Loucy (cell line): Measurements from ENCODE around the gene RBMS3.

ENCODE experiments used
- H2AFZ ChIP-seq: fragments of 200-600 bp; sonication (generic); 2 replicates; pipeline ENCODE4 v1.6.0; 2016; ENCODE audit warnings: antibody characterized with exemption, mild to moderate bottlenecking, low read length, moderate library complexity
- H3F3A ChIP-seq: fragments of 200-600 bp; 2 replicates; pipeline ENCODE4 v1.6.0; 2016; ENCODE audit warnings: antibody characterized with exemption, low read depth, mild to moderate bottlenecking
- H3K27me3 ChIP-seq: fragments of 200-600 bp; sonication (generic); 2 replicates; pipeline ENCODE4 v1.6.1; 2014; ENCODE audit warnings: low read length, mild to moderate bottlenecking; ENCODE audit not compliant: insufficient read depth, poor library complexity, severe bottlenecking
- H3K36me3 ChIP-seq: fragments of 200-600 bp; sonication (generic); 2 replicates; pipeline ENCODE4 v1.6.1; 2016; ENCODE audit warnings: low read length; ENCODE audit not compliant: insufficient read depth
- H3K4me1 ChIP-seq: fragments of 200-600 bp; sonication (generic); 2 replicates; pipeline ENCODE4 v1.5.1; 2014; ENCODE audit warnings: low read length, mild to moderate bottlenecking; ENCODE audit not compliant: insufficient read depth, poor library complexity, severe bottlenecking
- H3K4me2 ChIP-seq: fragments of 200-600 bp; sonication (generic); 2 replicates; pipeline ENCODE4 v1.6.0; 2014; ENCODE audit warnings: antibody characterized with exemption, low read length, low read depth, mild to moderate bottlenecking; ENCODE audit not compliant: poor library complexity, severe bottlenecking
- H3K4me3 ChIP-seq: fragments of 200-600 bp; sonication (generic); 2 replicates; pipeline ENCODE4 v1.5.1; 2014; ENCODE audit warnings: low read length, mild to moderate bottlenecking, mixed read lengths; ENCODE audit not compliant: poor library complexity, severe bottlenecking
- H3K79me2 ChIP-seq: fragments of 200-600 bp; sonication (generic); 2 replicates; pipeline ENCODE4 v1.6.1; 2014; ENCODE audit warnings: low read length; ENCODE audit not compliant: insufficient read depth
- H3K9ac ChIP-seq: fragments of 200-600 bp; sonication (generic); 2 replicates; pipeline ENCODE4 v1.6.0; 2014; ENCODE audit warnings: mild to moderate bottlenecking, low read depth, low read length, moderate library complexity; ENCODE audit not compliant: poor library complexity, severe bottlenecking
- H3K9me2 ChIP-seq: fragments of 200-600 bp; sonication (generic); replicated peaks from 2 replicates; pipeline ENCODE4 v1.6.1; 2016; ENCODE audit warnings: low read depth, low read length, mixed read lengths
- H3K9me3 ChIP-seq: fragments of 200-600 bp; sonication (generic); 2 replicates; pipeline ENCODE4 v1.6.1; 2014; ENCODE audit warnings: mild to moderate bottlenecking, antibody characterized with exemption, low read length, low read depth; ENCODE audit not compliant: insufficient read depth
- H4K20me1 ChIP-seq: fragments of 200-600 bp; sonication (generic); 2 replicates; pipeline ENCODE4 v1.6.0; 2014; ENCODE audit warnings: antibody characterized with exemption, low read length, mild to moderate bottlenecking; ENCODE audit not compliant: insufficient read depth, poor library complexity, severe bottlenecking
- CTCF ChIP-seq: fragments of 200-600 bp; sonication (generic); conservative IDR thresholded peaks from 2 replicates; pipeline ENCODE4 v1.5.1; 2014; ENCODE audit warnings: mild to moderate bottlenecking, antibody characterized with exemption, low read length
- EZH2phosphoT487 ChIP-seq: fragments of 200-600 bp; IDR thresholded peaks from 2 replicates; pipeline ENCODE4 v1.6.1; 2018; ENCODE audit warnings: antibody characterized with exemption, mild to moderate bottlenecking, moderate library complexity, borderline replicate concordance

The RBMS3 gene

GRCh38 chr3:29240248-29240647, 40.6 kb upstream of the RBMS3 start:
- no peaks in the 10 kb centered on the region for H3K36me3 ChIP-seq
- no peaks in the 10 kb centered on the region for H3F3A ChIP-seq
- H3K9me3 ChIP-seq: no peaks in the 10 kb centered on the region
- no peak overlapping the region for H3K4me3 ChIP-seq
- no peak overlapping the region for H3K4me2 ChIP-seq
- H3K79me2 ChIP-seq: no peaks in the 10 kb centered on the region
- no peaks in the 10 kb centered on the region for H3K27me3 ChIP-seq
- no peak for TF ChIP-seq EZH2phosphoT487
- TF ChIP-seq CTCF: no peak
- H4K20me1 ChIP-seq: no peaks in the 10 kb centered on the region
- H3K4me1 ChIP-seq: no peaks in the 10 kb centered on the region
- no peaks in the 10 kb centered on the region for H3K9me2 ChIP-seq
- no peak overlapping the region for H3K9ac ChIP-seq
- H2AFZ ChIP-seq: no peak overlapping the region

GRCh38 chr3:29240887-29241286, 40.0 kb upstream of the RBMS3 start:
- no peak overlapping the region for H2AFZ ChIP-seq
- no peak overlapping the region for H3K4me2 ChIP-seq
- no peak overlapping the region for H3K9ac ChIP-seq
- no peaks in the 10 kb centered on the region for H3F3A ChIP-seq
- no peaks in the 10 kb centered on the region for H3K79me2 ChIP-seq
- H3K36me3 ChIP-seq: no peaks in the 10 kb centered on the region
- no peaks in the 10 kb centered on the region for H3K9me3 ChIP-seq
- H3K4me1 ChIP-seq: no peaks in the 10 kb centered on the region
- H4K20me1 ChIP-seq: no peaks in the 10 kb centered on the region
- no peak overlapping the region for H3K4me3 ChIP-seq
- H3K27me3 ChIP-seq: no peaks in the 10 kb centered on the region
- no peaks in the 10 kb centered on the region for H3K9me2 ChIP-seq
- no peak for TF ChIP-seq EZH2phosphoT487
- no peak for TF ChIP-seq CTCF

GRCh38 chr3:29241855-29242254, 39.0 kb upstream of the RBMS3 start:
- H3K27me3 ChIP-seq: no peaks in the 10 kb centered on the region
- no peak overlapping the region for H2AFZ ChIP-seq
- no peaks in the 10 kb centered on the region for H3F3A ChIP-seq
- H3K79me2 ChIP-seq: no peaks in the 10 kb centered on the region
- H3K9ac ChIP-seq: no peak overlapping the region
- H3K4me3 ChIP-seq: no peak overlapping the region
- no peaks in the 10 kb centered on the region for H3K36me3 ChIP-seq
- TF ChIP-seq EZH2phosphoT487 (no peak), CTCF (no peak)
- H4K20me1 ChIP-seq: no peaks in the 10 kb centered on the region
- H3K4me1 ChIP-seq: no peaks in the 10 kb centered on the region
- no peaks in the 10 kb centered on the region for H3K9me2 ChIP-seq
- no peaks in the 10 kb centered on the region for H3K9me3 ChIP-seq
- no peak overlapping the region for H3K4me2 ChIP-seq
